Stomach (tissue), 9 donors: ENCODE data around the gene TOP2A. TPM values are rescaled to one million over a fixed set of nuclear protein-coding genes. Genes with fewer than 3 reads are reported as not detected.

Experiments used
- DNase-seq, 2 donors: peaks; one replicate each; pipeline versions ENCODE4 v3.0.0 to v3.0.0-alpha.2; 2013 to 2019
- H3K27ac ChIP-seq, 5 donors: fragments of 200-600 bp in 4 of 5; sonication (generic) in 4 of 5; one replicate each; pipeline ENCODE4 v1.5.1; 2013 to 2019; ENCODE audit warnings: mild to moderate bottlenecking in 1 of 5, moderate library complexity in 1 of 5
- H3K27me3 ChIP-seq, 3 donors: fragments of 200-600 bp; sonication (generic); one replicate each; pipeline ENCODE4 v1.5.1; 2017 to 2019; ENCODE audit warnings: mixed run types in 1 of 3
- H3K36me3 ChIP-seq, 4 donors: fragments of 200-600 bp; sonication (generic); 1 replicate in 3 of 4; 2 replicates in 1 of 4; pipeline ENCODE4 v1.5.1; 2016 to 2019
- H3K4me1 ChIP-seq, 4 donors: fragments of 200-600 bp; sonication (generic); one replicate each; pipeline ENCODE4 v1.5.1; 2016 to 2019
- H3K4me3 ChIP-seq, 4 donors: fragments of 200-600 bp; sonication (generic) in 3 of 4; one replicate each; pipeline ENCODE4 v1.5.1; 2016 to 2019; ENCODE audit warnings: mild to moderate bottlenecking in 1 of 4
- H3K9me3 ChIP-seq, 4 donors: fragments of 200-600 bp; sonication (generic); one replicate each; pipeline ENCODE4 v1.5.1; 2016 to 2019
- EP300 ChIP-seq: sonication (generic); formaldehyde crosslinking; IDR thresholded peaks from one replicate; pipeline ENCODE4 v1.6.1; 2017; ENCODE audit warnings: antibody characterized with exemption
- POLR2A ChIP-seq, 4 donors: fragments of 450-650 bp; IDR thresholded peaks; one replicate each; pipeline ENCODE4 v1.6.1; 2016; ENCODE audit warnings: antibody characterized with exemption in 4 of 4, control low read depth in 2 of 4, mild to moderate bottlenecking in 1 of 4, moderate library complexity in 1 of 4
- POLR2AphosphoS5 ChIP-seq, 3 donors: sonication (generic); formaldehyde crosslinking; IDR thresholded peaks; one replicate each; pipeline ENCODE4 v1.6.1; 2016; ENCODE audit warnings: antibody characterized with exemption in 3 of 3
- WGBS, 5 donors: extraction: QIAGEN DNeasy Blood & Tissue Kit in 3 of 5; methylation state at CpG; one replicate each; pipeline versions ENCODE4 v1.1.5 to v1.1.7; 2013 to 2018; 5-methylcytosine and 5-hydroxymethylcytosine counted together
- intact Hi-C: fragments of 100-400 bp; cut with DNase I; formaldehyde crosslinking; loops from one replicate; pipeline ENCODE4 v1.15.1; 2023; ENCODE audit warnings: low total_unique reads
- polyA plus RNA-seq, 3 donors: library from polyadenylated mRNA; stranded (reverse); fragments of 200-250 nt; gene quantifications; one replicate each; pipeline ENCODE4 v1.2.3, GENCODE V29; 2013
- total RNA-seq, 5 donors: library from RNA; depleted of rRNA; stranded (reverse); fragments of >200 nt; gene quantifications; one replicate each; pipeline versions ENCODE4 v1.1.0 to v1.2.3, GENCODE V29; 2014 to 2016
- TF ChIP-seq, protein P1 (sequence below), 7 experiments: fragments of 450-650 bp in 4 of 7; fragments of 200-600 bp in 3 of 7; sonication (generic) in 3 of 7; IDR thresholded peaks; one replicate each; pipeline ENCODE4 v1.5.1; 2016 to 2019; ENCODE audit warnings: antibody characterized with exemption in 7 of 7, control low read depth in 2 of 7, mild to moderate bottlenecking in 1 of 7
- donor health status: healthy with polysubstance abuse.
- donor health status: Bipolar disorder and iron deficiency.
- donor health status: healthy.

The TOP2A gene
- total and polyA plus RNA-seq, 8 donors, result 1.2 to 129 (median 13.2) TPM

- TF ChIP-seq, protein P1, sequence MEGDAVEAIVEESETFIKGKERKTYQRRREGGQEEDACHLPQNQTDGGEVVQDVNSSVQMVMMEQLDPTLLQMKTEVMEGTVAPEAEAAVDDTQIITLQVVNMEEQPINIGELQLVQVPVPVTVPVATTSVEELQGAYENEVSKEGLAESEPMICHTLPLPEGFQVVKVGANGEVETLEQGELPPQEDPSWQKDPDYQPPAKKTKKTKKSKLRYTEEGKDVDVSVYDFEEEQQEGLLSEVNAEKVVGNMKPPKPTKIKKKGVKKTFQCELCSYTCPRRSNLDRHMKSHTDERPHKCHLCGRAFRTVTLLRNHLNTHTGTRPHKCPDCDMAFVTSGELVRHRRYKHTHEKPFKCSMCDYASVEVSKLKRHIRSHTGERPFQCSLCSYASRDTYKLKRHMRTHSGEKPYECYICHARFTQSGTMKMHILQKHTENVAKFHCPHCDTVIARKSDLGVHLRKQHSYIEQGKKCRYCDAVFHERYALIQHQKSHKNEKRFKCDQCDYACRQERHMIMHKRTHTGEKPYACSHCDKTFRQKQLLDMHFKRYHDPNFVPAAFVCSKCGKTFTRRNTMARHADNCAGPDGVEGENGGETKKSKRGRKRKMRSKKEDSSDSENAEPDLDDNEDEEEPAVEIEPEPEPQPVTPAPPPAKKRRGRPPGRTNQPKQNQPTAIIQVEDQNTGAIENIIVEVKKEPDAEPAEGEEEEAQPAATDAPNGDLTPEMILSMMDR (IDR thresholded peaks at IDR 0.05), result peak in 5 of 7 experiments; percentile 6 to 49 (median 32)
- TF ChIP-seq POLR2A (IDR thresholded peaks at IDR 0.05), result no peak
- TF ChIP-seq EP300, result no peak
- TF ChIP-seq POLR2AphosphoS5 (IDR thresholded peaks at IDR 0.05), result no peak
- intact Hi-C loops, result no loop called here
- H3K4me1 ChIP-seq, result peaks cover 51 to 94% (median 69%) of the 10 kb centered on the region in 4 donors
- H3K4me3 ChIP-seq, result no peak overlapping the region
- 63 to 89% (median 85%) methylated on average over 3 of the region's 3 CpGs for WGBS, 5 donors
- H3K27ac ChIP-seq, result peak overlapping the region in 4 of 5 donors; percentile 67 to 93 (median 92)
- peaks cover 8 to 29% (median 27%) of the 10 kb centered on the region in 4 donors for H3K36me3 ChIP-seq
- H3K9me3 ChIP-seq, result no peaks in the 10 kb centered on the region
- DNase-seq, result peak; percentile 64 to 65
- H3K27me3 ChIP-seq, result peaks cover 0 to 4% (median 0%) of the 10 kb centered on the region in 3 donors
These were observed 32.5 kb upstream of the TOP2A start for GRCh38 chr17:40450175-40450574.

DNA sequence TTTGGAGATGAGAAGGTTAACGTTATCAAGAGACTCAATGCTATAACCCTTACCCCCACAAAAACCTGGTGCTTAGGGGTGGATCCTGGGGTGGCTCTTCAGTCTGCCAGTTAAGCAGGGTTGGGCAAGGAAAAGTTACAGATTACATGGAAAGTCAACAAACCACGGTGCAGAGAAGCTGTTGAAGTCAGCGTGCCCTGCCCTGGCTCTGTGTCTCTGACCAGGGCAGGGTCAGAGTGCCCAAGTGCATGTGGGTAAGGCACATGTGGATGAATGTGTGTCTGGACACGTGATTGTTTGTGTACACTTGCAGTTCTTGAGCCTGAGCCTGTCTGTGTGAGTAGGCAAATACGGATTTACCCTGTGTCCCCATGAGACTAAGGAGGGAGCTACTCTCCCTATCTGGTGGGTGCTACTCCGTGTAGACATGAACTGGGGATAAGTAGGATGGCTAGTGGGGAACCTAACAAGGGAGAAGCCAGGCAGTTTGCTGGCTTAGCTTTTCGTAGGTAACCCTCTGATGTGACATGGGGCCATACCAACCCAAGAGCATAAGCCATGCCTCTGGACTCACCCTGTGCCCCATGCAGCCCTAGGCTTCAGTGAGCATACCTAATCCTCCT lies 31.1 kb upstream of the TOP2A start:
- TF ChIP-seq POLR2AphosphoS5 (IDR thresholded peaks at IDR 0.05), result peak; percentile 68 to 86 (median 76)
- TF ChIP-seq, protein P1 (IDR thresholded peaks at IDR 0.05), result no peak
- H3K36me3 ChIP-seq, result peaks cover 8 to 15% (median 12%) of the 10 kb centered on the region in 4 donors
- peak overlapping the region; percentile 32 to 71 (median 63) for H3K4me3 ChIP-seq
- intact Hi-C loops, result no loop called here
- no peaks in the 10 kb centered on the region for H3K9me3 ChIP-seq
- DNase-seq, result peak; percentile 70
- H3K4me1 ChIP-seq, result peaks cover 52 to 87% (median 69%) of the 10 kb centered on the region in 4 donors
- H3K27me3 ChIP-seq, result peaks cover 0 to 12% (median 0%) of the 10 kb centered on the region in 3 donors
- 21 to 32% (median 22%) methylated on average over 7 of the region's 7 CpGs for WGBS, 5 donors
- H3K27ac ChIP-seq, result peak overlapping the region; percentile 60 to 93 (median 92)

- peak overlapping the region; percentile 32 to 71 (median 63) for H3K4me3 ChIP-seq
- peaks cover 47 to 84% (median 69%) of the 10 kb centered on the region in 4 donors for H3K4me1 ChIP-seq
- TF ChIP-seq, protein P1 (IDR thresholded peaks at IDR 0.05), result no peak
- TF ChIP-seq POLR2A (IDR thresholded peaks at IDR 0.05), result no peak
- TF ChIP-seq EP300, result no peak
- TF ChIP-seq POLR2AphosphoS5 (IDR thresholded peaks at IDR 0.05), result no peak
- 9 to 29% (median 26%) methylated on average over 7 to 8 of the region's 8 CpGs for WGBS, 5 donors
- H3K9me3 ChIP-seq, result no peaks in the 10 kb centered on the region
- peak in 1 of 2 donors; percentile 52 for DNase-seq
- H3K27me3 ChIP-seq, result peaks cover 0 to 15% (median 0%) of the 10 kb centered on the region in 3 donors
- intact Hi-C loops, result no loop called here
- H3K36me3 ChIP-seq, result peaks cover 5 to 10% (median 8%) of the 10 kb centered on the region in 4 donors
- H3K27ac ChIP-seq, result peak overlapping the region; percentile 60 to 93 (median 92)
These were observed 30.5 kb upstream of the TOP2A start for GRCh38 chr17:40448213-40448638.

GRCh38 chr17:40447806-40448205 lies 30.1 kb upstream of the TOP2A start:
- WGBS, 5 donors, result 55 to 85% (median 81%) methylated on average over 4 of the region's 4 CpGs
- TF ChIP-seq, protein P1 (IDR thresholded peaks at IDR 0.05), result no peak
- Histone ChIP-seq H3K4me3 (peak overlapping the region; percentile 32 to 71 (median 63)), H3K9me3 (no peaks in the 10 kb centered on the region), H3K36me3 (peaks cover under 1 to 6% (median 5%) of the 10 kb centered on the region in 4 donors), H3K27ac (peak overlapping the region; percentile 60 to 93 (median 92)), H3K27me3 (peaks cover 0 to 19% (median 0%) of the 10 kb centered on the region in 3 donors), H3K4me1 (peaks cover 43 to 84% (median 71%) of the 10 kb centered on the region in 4 donors)
- DNase-seq, result no peak
- intact Hi-C loops, result no loop called here
